WERI-Rb-1 (cell line): ENCODE measurements around the gene CAVIN1.

ENCODE experiments used
- DNase-seq: peaks from one replicate; pipeline ENCODE4 v3.0.0-alpha.2; 2020
- H3K27ac ChIP-seq: fragments of 250-450 bp; sonication (Bioruptor Pico); 2 replicates; pipeline ENCODE4 v1.5.1; 2020; ENCODE audit warnings: mild to moderate bottlenecking, moderate library complexity
- H3K27me3 ChIP-seq: fragments of 250-450 bp; sonication (Bioruptor Pico); 2 replicates; pipeline ENCODE4 v1.5.1; 2021; ENCODE audit warnings: mild to moderate bottlenecking, low read depth, moderate library complexity; ENCODE audit not compliant: insufficient read depth, severe bottlenecking
- H3K36me3 ChIP-seq: fragments of 250-450 bp; sonication (Bioruptor Pico); 2 replicates; pipeline ENCODE4 v1.5.1; 2020; ENCODE audit warnings: mild to moderate bottlenecking, moderate library complexity
- H3K4me3 ChIP-seq: 2 replicates; pipeline ENCODE4 v1.5.1; 2011; ENCODE audit warnings: low read depth, mild to moderate bottlenecking, control low read depth, low read length
- H3K9me3 ChIP-seq: fragments of 250-450 bp; sonication (Bioruptor Pico); 2 replicates; pipeline ENCODE4 v1.5.1; 2021; ENCODE audit warnings: mild to moderate bottlenecking, moderate library complexity; ENCODE audit not compliant: severe bottlenecking
- CTCF ChIP-seq: IDR thresholded peaks from 2 replicates; pipeline ENCODE4 v1.5.1; 2011; ENCODE audit warnings: low read depth, mild to moderate bottlenecking, control low read depth, inconsistent platforms, low read length

CAVIN1 gene

GRCh38 chr17:42359133-42359532 lies 63.9 kb downstream of the CAVIN1 start:
- Histone ChIP-seq H3K36me3 (no peaks in the 10 kb centered on the region), H3K27me3 (peaks cover 34% of the 10 kb centered on the region), H3K4me3 (no peak overlapping the region), H3K9me3 (no peaks in the 10 kb centered on the region), H3K27ac (no peak overlapping the region)
- peak; percentile 61 for DNase-seq
- TF ChIP-seq CTCF: no peak

- H3K9me3 ChIP-seq: no peaks in the 10 kb centered on the region
- no peak for DNase-seq
- H3K27ac ChIP-seq: no peak overlapping the region
- no peaks in the 10 kb centered on the region for H3K36me3 ChIP-seq
- no peak overlapping the region for H3K4me3 ChIP-seq
- peaks cover 34% of the 10 kb centered on the region for H3K27me3 ChIP-seq
- no peak for TF ChIP-seq CTCF
Observed at GRCh38 chr17:42358434-42358833, 64.6 kb downstream of the CAVIN1 start.

- Histone ChIP-seq H3K9me3 (no peaks in the 10 kb centered on the region), H3K27me3 (peaks cover 14% of the 10 kb centered on the region), H3K27ac (no peak overlapping the region), H3K4me3 (no peak overlapping the region), H3K36me3 (no peaks in the 10 kb centered on the region)
- DNase-seq: no peak
- no peak for TF ChIP-seq CTCF
Observed at GRCh38 chr17:42354956-42355843, 67.9 kb downstream of the CAVIN1 start.
